Measurements from ENCODE around the gene SPEN.

Gene SPEN

DNA sequence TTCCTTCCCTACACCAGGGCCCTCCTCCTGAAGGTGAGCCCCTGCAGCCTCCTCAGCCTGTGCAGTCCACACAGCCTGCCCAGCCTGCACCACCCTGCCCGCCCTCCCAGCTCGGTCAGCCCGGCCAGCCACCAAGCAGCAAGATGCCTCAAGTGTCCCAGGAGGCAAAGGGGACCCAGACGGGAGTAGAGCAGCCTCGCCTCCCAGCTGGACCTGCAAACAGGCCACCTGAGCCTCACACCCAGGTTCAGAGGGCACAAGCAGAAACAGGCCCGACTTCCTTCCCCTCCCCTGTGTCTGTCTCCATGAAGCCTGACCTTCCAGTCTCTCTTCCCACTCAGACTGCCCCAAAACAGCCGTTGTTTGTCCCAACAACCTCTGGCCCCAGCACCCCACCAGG lies 89.6 kb downstream of the SPEN start:
- DNase-seq: no peak

DNA sequence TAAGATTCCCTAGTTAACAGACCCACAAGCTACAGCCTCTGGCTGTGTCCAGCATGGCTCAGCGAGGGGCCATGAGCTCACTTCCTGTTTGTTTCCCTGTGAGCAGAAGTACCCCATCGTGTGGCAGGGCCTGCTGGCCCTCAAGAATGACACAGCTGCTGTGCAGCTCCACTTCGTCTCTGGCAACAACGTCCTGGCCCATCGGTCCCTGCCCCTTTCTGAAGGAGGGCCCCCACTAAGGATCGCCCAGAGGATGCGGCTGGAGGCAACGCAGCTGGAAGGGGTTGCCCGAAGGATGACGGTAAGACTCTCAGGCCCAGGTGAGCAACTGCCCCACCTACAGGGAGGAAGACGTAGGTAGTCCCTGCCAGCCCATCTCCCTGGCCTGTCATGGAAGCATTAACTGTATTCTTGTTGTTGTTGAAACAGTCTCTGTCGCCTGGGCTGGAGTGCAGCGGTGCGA lies 90.2 kb downstream of the SPEN start:
- no peak for DNase-seq

DNA sequence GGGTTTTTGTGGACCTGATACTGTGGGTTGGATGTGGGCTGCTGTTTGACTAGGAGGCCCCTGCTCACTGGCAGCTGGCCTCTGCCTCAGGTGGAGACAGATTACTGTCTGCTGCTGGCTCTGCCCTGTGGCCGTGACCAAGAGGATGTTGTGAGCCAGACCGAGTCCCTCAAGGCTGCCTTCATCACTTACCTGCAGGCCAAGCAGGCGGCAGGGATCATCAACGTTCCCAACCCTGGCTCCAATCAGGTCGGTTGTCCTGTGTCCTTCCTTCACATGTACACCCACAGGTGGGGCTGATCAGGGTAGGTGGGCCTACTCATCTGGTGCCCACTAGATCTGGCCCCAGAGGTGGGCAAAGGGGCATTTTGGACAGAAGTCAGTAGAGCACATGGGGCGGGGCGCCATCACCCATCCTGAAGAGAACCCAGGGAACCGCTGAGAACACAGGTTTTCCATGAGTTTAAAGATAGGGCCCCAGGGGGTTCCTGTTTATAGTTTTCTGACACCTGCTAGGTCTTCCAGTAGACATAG lies 91.2 kb downstream of the SPEN start:
- DNase-seq: no peak

DNA sequence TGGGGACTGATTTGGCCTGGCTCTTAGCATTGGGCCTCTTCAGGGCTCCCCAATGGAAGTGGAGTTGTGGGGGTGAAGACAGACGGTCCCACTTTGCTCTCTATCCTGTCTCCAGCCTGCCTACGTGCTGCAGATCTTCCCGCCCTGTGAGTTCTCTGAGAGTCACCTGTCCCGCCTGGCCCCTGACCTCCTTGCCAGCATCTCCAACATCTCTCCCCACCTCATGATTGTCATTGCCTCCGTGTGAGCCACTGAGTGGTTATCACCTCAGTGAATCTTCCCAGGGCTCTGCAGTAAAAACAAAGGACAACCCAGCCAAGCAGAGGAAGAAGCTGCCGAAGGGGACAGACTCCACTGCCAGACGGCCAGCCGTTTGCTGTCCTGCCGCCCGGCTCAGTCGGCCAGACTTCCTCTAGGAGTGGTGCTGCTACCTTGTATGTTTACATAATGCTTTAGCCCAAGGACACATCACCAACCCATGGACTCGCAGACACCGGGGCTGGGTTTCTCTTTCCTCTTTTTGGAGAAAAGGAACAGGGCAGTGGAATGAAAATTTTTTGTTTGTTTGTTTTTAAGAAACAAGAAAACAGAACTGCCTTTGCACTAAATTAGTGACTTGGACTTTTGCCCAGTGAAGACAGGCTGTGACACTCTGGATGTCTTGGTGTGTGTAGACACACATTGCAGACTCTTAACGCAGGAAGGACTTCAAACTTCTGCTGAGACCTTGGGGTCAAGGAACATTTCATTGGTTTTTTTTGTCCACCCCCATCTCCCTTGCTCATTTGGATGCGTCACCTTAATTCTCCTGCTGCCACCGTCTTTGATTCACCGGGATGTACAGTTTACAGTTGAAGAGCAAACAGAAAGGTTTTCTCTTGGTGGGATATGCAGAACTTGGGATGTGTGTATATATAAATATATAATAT lies 91.9 kb downstream of the SPEN start:
- no peak for DNase-seq

DNA sequence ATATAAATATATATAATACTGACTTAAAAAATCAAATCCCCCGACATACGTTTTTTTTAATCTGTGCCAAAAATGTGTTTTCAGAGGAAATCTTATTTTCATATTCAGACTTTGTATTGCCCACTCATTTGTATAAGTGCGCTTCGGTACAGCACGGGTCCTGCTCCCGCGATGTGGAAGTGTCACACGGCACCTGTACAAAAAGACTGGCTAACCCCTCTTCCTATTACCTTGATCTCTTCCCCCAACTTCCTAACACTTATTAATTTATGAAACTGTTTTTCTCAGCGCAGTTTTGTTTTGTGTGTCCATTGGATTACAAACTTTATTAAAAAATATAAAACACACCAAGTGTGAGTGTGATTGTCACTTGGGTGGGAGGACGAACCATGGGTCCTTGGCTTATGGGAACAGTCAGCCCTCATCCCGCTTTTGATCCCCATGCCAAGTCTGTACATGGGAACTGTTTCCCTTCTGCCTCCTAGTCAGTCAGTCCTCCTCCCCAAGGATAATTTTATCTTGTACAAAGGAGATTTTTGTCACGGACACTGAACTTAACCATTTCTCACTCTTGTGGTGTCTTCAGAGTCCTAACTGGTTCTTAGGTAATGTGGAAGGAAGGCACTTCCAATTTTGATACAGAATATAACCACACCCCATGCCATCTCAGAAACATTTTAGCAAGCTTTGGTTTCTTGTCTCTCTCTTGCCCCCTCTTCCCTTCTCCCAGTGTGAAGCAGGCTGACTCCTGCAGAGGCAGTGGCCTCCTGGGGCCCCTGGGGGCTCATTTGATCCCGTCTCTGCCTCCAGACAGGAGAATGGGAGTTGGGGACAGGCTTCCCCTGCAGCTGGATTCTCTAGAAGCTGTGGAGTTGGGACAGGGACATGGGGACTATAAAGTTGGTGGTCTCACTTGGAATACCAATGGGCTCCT lies 92.9 kb downstream of the SPEN start:
- no peak for DNase-seq

DNA sequence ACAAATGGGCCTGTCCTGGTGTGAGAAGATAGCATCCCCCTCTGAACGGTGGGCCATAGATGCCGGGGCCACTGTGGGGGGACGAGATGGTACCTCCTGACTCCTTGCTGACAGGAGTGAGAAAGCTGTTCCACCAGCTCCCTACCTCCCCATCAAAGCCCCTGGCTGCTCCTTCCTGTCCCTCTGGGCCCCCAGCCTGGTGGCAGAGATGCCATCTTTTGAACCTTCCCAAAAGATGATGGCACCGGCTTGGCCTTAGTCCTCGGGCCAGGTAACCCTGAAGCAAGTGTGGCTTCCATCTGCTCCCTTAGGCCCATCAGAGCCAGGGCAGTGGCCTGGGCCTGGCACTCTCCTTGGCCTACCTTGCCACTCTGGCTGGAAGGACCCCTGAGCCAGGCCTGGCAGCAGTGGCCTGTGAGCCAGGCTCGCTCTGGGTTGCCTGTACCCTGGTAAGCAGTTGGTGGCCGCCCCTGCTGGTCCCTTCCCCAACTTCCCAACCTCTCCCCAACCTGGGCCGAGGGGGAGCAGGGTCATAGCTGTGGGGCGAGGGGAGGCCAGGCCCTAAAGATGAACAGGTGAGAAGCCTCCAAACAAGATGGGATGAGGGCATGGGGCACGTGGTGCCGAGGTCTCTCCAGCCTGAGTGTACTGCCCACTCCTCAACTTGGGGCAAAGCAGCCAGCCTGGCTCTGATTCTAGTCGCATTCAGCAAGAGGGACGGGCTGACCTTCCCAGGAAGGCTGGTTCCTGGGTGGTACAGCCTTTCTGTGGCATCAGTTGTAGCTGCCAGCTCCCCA lies 93.7 kb downstream of the SPEN start:
- no peak for DNase-seq

DNA sequence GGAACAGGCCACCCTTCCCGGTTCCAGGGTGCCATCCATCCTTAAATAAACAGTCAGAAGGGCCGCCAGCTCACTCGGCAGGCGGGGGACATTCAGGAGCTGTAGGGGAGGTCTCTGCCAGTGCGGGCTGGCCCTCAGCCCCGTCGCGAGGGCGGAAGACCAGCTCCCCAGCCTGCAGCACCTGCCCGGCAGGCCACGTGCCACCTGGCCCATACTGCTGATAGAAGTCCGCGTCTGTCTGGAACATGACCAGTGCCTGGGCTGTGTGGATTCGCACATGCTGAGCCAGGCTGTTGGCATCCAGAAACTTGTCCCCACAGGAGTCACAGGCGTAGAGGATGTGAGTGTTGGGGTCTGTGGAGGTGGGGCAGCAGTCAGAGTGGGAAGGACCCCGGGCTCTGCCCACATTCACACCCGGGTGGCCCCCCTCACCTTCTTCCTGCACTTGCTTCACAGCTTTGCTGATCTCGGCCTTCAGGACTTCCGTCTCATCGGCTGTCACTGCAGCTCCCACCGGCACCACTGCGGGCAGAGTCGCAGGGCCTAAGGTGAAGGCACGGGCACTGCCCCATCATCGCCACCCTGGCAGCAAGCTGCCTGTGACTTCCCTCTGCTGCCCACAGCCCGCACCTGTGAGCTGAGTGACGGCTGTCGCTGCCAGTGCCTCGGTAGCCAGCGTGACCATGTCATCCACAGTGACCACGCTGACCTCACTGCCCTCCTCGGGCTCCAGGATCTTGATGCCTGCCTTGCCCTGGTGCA lies 94.6 kb downstream of the SPEN start:
- no peak for DNase-seq

DNA sequence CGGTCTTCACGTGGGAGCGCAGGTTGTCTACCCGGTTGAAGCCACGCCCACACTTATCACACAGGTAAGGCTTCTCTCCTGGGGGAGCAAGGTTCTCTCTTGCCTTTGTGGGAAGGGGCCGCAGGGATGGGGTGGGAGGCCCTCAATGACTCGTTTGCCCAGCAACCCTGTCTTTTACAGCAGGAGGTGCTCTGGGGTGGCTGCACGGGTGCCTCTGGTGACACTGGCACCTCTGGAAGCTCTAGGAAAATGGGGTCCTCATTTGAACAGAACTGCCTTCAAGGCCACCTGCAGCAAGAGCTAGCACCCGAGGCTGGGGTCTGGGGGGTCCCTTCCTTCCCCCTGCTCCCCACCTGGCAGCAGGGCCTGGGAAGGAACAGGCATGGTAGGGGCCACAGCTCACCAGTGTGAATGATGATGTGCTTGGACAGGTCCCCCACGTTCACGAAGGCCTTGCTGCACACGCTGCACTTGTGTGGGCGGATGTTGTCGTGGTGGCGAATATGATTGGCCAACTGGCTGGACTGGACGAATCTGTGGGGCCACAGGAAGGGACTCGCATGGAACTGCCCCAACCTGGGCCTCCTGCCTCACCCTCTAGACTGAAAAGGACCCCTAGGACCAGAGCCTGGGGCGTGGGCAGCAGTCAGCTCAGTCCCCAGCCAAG lies 95.3 kb downstream of the SPEN start:
- DNase-seq: no peak

DNA sequence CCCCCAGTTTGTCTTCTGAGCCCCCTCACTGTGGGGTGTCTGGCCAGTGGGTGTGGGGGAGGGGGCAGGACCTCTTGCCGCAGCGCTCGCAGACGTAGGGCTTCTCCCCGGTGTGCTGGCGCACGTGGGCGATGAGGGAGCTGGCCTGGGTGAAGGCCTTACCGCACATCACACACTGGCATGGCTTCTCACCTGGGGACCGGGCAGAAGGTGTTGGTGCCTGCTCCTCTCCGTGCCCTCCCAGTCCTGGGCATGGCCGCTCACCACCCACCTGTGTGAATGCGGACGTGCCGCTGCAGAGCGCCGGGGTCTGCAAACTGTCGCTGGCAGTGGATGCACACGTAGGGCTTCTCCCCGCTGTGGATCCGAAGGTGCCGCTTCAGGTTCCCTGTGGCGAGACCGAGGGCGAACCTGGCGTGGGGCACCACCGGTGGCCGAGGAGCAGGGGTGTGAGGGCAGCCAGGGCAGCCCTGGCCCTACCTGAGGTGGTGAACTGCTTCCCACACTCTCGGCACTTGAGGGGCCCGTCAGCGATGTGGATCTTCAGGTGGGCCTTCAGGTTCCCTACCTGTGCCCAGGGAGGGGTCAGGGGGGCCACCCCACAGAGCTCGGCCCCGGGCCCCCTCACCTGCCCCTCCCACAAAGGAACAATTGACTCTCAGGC lies 96.0 kb downstream of the SPEN start:
- DNase-seq: no peak

DNA sequence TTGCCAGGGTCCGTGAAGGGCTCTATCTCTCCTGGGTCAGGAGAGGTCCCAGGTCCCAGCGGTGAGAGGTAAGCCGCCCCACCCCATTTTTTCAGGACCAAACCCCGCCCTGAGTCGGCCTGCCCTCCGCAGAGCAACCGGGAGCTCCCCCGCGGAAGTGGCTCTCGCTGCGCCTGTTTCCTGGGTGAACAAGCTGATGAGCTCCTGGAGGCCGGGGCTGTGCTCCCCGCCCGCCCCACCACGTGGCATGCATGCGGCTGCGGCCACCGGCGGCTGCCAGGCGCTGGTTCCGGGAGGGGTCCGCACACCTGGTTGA lies 96.4 kb downstream of the SPEN start:
- DNase-seq: no peak

DNA sequence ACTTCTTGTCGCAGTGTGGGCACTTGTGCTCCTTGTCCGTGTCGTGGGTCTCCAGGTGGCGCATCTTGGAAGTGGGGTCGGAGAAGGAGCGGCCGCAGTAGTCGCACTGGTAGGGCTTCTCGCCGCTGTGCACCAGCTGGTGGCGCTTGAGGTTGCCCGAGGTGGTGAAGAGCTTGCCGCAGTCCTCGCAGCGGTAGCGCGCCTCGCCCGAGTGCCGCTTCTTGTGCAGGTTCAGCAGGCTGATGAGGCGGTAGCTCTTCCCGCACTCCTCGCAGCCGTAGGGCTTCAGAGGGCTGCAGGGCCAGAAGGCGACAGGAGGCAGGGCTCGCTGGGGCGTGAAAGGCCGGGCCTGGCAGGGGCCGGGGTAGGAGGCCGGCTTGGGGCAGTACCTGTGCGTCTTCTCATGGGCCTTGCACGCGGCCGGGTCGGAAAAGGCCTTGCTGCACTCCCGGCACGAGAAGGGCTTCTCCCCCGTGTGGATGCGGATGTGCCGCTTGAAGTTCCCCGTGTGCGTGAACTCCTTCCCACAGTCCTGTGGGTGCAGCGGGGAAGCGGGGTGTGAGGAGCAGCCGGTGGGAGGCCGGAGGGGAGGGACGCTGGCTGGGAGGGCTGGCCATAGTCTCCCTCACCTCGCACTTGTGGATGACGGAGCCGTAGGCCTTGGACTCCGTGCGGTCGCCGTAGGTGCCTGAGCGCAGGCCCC lies 97.0 kb downstream of the SPEN start:
- DNase-seq: no peak

DNA sequence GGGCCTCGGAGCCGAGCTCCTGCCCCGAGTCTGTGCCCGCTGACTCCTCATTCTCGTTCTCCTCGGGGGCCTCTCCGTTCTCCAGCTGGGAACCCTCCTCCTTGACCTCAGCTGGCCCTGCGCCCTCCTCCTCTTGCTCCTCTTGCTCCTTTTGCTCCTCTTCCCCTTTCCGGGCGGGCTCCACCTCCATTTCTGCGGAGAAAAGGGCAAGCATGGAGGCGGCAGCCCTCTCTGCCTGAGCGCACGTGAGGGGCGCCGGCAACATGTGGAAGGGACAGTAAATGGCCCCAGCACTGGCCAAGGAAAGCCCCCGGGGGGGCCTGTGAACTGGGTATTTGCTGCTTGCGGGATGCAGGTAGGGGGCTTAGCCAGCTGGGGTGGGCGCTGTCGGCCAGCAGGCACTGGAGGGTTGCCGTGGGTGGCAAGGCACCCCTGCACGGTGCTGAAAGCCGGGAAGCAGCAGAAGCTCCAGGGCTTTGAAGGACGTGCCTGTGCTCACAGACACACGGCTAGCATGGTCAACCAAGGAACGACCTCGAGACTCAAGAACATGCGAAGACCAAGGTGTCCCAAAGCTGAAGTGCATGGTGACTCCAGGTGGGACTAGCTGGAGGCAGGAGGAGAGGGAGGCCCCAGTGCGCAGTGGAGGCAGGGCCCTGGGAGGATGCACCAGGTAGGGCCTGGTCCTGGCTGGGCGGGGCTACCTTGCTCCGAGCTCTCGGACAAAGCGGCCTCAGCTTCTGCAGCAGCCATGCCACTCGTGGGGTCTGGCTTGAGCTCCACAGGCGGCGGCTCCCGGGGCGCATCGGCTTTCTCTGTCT lies 97.7 kb downstream of the SPEN start:
- no peak for DNase-seq

DNA sequence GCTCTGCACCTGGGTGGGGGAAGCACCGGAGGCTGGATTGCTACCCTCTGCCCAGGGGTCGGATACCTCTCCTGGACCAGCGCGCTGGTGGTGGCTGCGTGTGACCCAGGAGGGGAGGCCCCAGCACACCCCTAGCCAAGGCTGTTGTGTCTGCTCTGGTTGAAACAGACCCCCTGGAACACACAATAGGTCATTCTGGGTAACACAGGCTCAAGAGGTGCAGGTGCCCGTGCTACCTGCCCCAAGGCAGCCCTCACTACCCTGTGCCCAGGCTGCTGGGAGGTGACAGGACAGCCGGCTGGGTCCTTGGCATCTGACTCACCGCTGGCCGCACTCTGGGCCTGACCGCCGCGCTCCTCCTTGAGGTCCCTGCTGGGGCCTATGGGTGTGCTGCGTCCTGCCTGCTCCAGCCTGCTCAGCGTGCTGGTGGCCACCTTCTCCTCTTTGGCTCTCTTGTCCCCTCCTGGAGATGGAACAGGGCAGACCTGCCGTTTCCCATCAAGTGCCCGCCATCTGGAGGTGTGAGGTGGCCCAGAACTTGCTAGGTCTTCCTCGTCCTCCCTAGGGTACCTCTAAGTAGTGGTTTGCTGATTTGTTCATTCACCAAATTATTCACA lies 98.4 kb downstream of the SPEN start:
- DNase-seq: no peak

DNA sequence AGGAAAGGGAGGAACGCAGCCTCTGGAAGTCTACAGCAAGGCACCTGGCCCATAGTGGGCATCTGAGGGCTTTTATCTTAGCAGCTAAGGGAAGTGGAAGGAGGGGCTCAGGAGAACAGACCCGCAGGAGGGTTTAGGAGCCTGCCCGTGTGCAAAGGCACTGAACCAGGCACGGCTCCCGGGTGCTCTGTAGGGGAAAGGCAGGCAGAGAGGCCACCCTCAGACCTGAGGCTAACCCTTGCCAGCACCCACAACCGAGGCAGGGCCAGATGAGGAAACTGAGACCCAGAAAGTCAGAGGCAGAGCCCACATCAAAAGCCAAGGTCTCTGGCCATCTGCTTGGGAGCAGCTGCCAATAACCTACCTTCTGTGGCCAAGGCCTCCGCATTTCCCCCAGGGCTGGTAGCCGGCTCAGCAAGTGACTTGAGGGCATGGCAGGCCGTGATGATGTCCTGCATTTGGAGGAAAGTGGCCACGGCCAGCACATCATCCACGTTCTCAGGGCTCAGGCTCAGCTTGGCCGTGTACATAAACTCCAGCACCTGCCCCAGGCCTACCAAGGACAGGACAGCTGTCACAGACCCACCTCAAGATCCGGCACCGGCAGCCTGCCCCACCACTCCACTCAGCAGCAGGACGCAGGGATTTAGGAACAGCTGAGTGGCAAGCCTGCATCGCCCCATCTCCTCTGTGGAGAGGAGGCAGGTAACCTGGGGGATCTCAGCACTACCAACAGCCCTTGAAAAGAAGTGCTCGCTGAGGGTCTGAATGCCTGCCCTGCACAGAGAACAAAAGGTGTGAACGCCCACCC lies 99.3 kb downstream of the SPEN start:
- DNase-seq: no peak

DNA sequence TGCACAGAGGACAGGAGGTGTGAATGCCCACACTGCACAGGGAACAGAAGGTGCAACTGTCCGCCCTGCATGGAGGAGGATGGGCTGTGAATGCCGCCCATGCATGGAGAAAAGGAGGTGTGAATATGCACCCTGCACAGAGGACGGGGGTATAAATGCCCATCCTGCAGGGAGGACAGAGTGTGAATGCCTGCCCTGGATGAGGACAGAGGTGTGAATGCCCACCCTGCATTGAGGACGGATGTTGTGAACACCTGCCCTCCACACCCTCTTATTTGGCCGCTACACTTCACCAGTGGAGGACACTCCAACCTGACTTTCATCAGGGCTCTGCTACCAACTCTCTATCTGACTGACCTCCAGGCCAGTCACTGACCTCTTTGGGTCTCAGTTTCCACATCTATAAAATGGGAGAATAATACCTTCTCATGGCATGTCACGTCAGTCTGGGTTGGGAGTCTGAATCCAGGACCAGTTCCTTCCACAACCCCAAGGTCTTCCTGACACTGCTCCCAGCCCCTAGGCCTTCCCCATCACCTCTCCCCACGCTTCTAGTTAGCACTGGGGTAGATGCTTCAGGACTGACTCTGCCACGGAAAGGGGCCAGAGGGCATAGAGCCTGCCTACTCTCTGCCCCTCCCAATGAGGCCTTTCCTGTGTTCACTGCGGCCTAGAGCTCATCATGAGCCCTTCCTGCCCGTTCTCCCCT lies 100.0 kb downstream of the SPEN start:
- DNase-seq: no peak

DNA sequence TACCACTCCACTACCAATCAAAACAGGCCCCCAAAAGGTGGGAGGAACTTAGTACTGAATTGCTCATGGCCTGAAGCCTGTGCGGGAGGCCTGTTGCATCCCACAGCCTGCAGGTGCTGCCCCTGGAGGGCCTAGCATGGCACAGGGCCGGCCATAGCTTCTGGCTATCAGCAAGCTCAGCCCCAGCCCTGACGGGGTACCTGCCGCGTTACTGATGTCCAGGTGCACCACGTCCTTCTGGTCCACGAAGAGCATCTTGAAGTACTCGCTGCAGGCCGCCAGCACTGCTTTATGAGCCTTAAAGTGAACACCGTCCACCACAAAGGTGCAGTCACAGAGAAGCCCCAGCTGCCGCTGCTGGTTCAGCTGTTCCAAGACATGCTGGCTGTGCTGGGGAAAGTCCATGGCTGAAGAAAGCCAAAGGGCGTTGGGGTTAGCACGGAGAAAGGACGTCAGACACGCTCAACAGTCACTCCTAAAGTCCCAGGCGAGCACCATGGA lies 100.6 kb downstream of the SPEN start:
- no peak for DNase-seq

Data from NCI-H345 (cell line).